ENCODE measurements around the gene RGS9.

DNA sequence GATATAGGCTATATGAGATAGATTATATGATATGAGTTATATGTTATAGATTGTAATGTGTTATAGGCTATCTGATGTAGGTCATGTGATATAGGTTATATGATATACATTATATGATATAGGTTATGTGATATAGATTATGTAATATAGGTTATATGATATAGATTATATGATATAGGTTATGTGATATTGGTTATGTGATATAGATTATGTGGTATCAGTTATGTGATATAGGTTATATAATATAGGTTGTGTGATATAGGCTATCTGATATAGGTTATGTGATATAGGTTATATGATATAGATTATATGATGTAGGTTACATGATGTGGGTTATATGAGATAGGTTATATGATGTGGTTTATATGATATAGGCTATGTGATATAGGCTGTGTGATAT, 68.5 kb downstream of the RGS9 start:
- TF ChIP-seq, protein P1, sequence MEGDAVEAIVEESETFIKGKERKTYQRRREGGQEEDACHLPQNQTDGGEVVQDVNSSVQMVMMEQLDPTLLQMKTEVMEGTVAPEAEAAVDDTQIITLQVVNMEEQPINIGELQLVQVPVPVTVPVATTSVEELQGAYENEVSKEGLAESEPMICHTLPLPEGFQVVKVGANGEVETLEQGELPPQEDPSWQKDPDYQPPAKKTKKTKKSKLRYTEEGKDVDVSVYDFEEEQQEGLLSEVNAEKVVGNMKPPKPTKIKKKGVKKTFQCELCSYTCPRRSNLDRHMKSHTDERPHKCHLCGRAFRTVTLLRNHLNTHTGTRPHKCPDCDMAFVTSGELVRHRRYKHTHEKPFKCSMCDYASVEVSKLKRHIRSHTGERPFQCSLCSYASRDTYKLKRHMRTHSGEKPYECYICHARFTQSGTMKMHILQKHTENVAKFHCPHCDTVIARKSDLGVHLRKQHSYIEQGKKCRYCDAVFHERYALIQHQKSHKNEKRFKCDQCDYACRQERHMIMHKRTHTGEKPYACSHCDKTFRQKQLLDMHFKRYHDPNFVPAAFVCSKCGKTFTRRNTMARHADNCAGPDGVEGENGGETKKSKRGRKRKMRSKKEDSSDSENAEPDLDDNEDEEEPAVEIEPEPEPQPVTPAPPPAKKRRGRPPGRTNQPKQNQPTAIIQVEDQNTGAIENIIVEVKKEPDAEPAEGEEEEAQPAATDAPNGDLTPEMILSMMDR (IDR thresholded peaks at IDR 0.05 in 8 of 11, conservative IDR thresholded peaks at IDR 0.05 in 3 of 11) = no peak
- no peak for TF ChIP-seq POLR2AphosphoS5 (IDR thresholded peaks at IDR 0.05)

All from spleen (tissue), 7 donors.